ENCODE results near the gene SBNO2.

SBNO2 gene

GRCh38 chr19:1084024-1084868 lies 89.8 kb downstream of the SBNO2 start:
- Histone ChIP-seq H3K9ac (ENCODE audit: low read depth, low read length) (no peak overlapping the region), H3K4me1 (ENCODE audit: control insufficient read depth, insufficient read depth, low read length) (no peaks in the 10 kb centered on the region)

GRCh38 chr19:1082928-1083816 lies 90.9 kb downstream of the SBNO2 start:
- Histone ChIP-seq H3K27me3 (ENCODE audit: control insufficient read depth, insufficient read depth, low read length) (no peaks in the 10 kb centered on the region), H3K36me3 (ENCODE audit: control insufficient read depth, insufficient read depth, low read length) (peaks cover 57% of the 10 kb centered on the region), H3K9ac (ENCODE audit: low read depth, low read length) (no peak overlapping the region; the same call in 1 of the 2 replicates)

More at GRCh38 chr19:1084024-1084868, 89.8 kb downstream of the SBNO2 start:
- H3K27ac ChIP-seq (ENCODE audit: low read depth, low read length), result no peak overlapping the region
- H3K27me3 ChIP-seq (ENCODE audit: control insufficient read depth, insufficient read depth, low read length), result no peaks in the 10 kb centered on the region
- H3K4me3 ChIP-seq (ENCODE audit: low read depth, low read length), result no peak overlapping the region
- H3K9me3 ChIP-seq (ENCODE audit: control insufficient read depth, insufficient read depth, low read length), result no peaks in the 10 kb centered on the region
- H3K36me3 ChIP-seq (ENCODE audit: control insufficient read depth, insufficient read depth, low read length), result peaks cover 68% of the 10 kb centered on the region

GRCh38 chr19:1082165-1082927 lies 91.7 kb downstream of the SBNO2 start:
- Histone ChIP-seq H3K4me3 (ENCODE audit: low read depth, low read length) (peak overlapping the region; percentile 57), H3K27ac (ENCODE audit: low read depth, low read length) (no peak overlapping the region), H3K9me3 (ENCODE audit: control insufficient read depth, insufficient read depth, low read length) (no peaks in the 10 kb centered on the region), H3K4me1 (ENCODE audit: control insufficient read depth, insufficient read depth, low read length) (no peaks in the 10 kb centered on the region), H3K27me3 (ENCODE audit: control insufficient read depth, insufficient read depth, low read length) (no peaks in the 10 kb centered on the region), H3K36me3 (ENCODE audit: control insufficient read depth, insufficient read depth, low read length) (peaks cover 54% of the 10 kb centered on the region), H3K9ac (ENCODE audit: low read depth, low read length) (no peak overlapping the region; the same call in 1 of the 2 replicates)

More at GRCh38 chr19:1082928-1083816, 90.9 kb downstream of the SBNO2 start:
- Histone ChIP-seq H3K4me1 (ENCODE audit: control insufficient read depth, insufficient read depth, low read length) (no peaks in the 10 kb centered on the region), H3K4me3 (ENCODE audit: low read depth, low read length) (peak overlapping the region; percentile 57; the same call in 1 of the 2 replicates), H3K27ac (ENCODE audit: low read depth, low read length) (no peak overlapping the region), H3K9me3 (ENCODE audit: control insufficient read depth, insufficient read depth, low read length) (no peaks in the 10 kb centered on the region)

GRCh38 chr19:1081301-1082164 lies 92.5 kb downstream of the SBNO2 start:
- Histone ChIP-seq H3K9ac (ENCODE audit: low read depth, low read length) (no peak overlapping the region; the same call in 1 of the 2 replicates), H3K9me3 (ENCODE audit: control insufficient read depth, insufficient read depth, low read length) (no peaks in the 10 kb centered on the region), H3K4me1 (ENCODE audit: control insufficient read depth, insufficient read depth, low read length) (no peaks in the 10 kb centered on the region), H3K36me3 (ENCODE audit: control insufficient read depth, insufficient read depth, low read length) (peaks cover 50% of the 10 kb centered on the region), H3K27me3 (ENCODE audit: control insufficient read depth, insufficient read depth, low read length) (no peaks in the 10 kb centered on the region), H3K4me3 (ENCODE audit: low read depth, low read length) (peak overlapping the region; percentile 43; the same call in 1 of the 2 replicates), H3K27ac (ENCODE audit: low read depth, low read length) (peak overlapping the region; percentile 5)

GRCh38 chr19:1080360-1081161 lies 93.5 kb downstream of the SBNO2 start:
- Histone ChIP-seq H3K4me1 (ENCODE audit: control insufficient read depth, insufficient read depth, low read length) (no peaks in the 10 kb centered on the region), H3K4me3 (ENCODE audit: low read depth, low read length) (no peak overlapping the region), H3K27me3 (ENCODE audit: control insufficient read depth, insufficient read depth, low read length) (no peaks in the 10 kb centered on the region), H3K36me3 (ENCODE audit: control insufficient read depth, insufficient read depth, low read length) (peaks cover 46% of the 10 kb centered on the region), H3K27ac (ENCODE audit: low read depth, low read length) (no peak overlapping the region), H3K9me3 (ENCODE audit: control insufficient read depth, insufficient read depth, low read length) (no peaks in the 10 kb centered on the region), H3K9ac (ENCODE audit: low read depth, low read length) (no peak overlapping the region)

- Histone ChIP-seq H3K9ac (ENCODE audit: low read depth, low read length) (no peak overlapping the region), H3K9me3 (ENCODE audit: control insufficient read depth, insufficient read depth, low read length) (no peaks in the 10 kb centered on the region), H3K27me3 (ENCODE audit: control insufficient read depth, insufficient read depth, low read length) (no peaks in the 10 kb centered on the region), H3K4me3 (ENCODE audit: low read depth, low read length) (no peak overlapping the region), H3K4me1 (ENCODE audit: control insufficient read depth, insufficient read depth, low read length) (no peaks in the 10 kb centered on the region), H3K27ac (ENCODE audit: low read depth, low read length) (no peak overlapping the region), H3K36me3 (ENCODE audit: control insufficient read depth, insufficient read depth, low read length) (peaks cover 48% of the 10 kb centered on the region)
Observed at GRCh38 chr19:1079566-1080111, 94.4 kb downstream of the SBNO2 start.

GRCh38 chr19:1076951-1077350 lies 97.1 kb downstream of the SBNO2 start:
- no peaks in the 10 kb centered on the region for H3K9me3 ChIP-seq (ENCODE audit: control insufficient read depth, insufficient read depth, low read length)
- no peaks in the 10 kb centered on the region for H3K27me3 ChIP-seq (ENCODE audit: control insufficient read depth, insufficient read depth, low read length)
- H3K36me3 ChIP-seq (ENCODE audit: control insufficient read depth, insufficient read depth, low read length), result peaks cover 43% of the 10 kb centered on the region
- H3K4me3 ChIP-seq (ENCODE audit: low read depth, low read length), result no peak overlapping the region
- no peaks in the 10 kb centered on the region for H3K4me1 ChIP-seq (ENCODE audit: control insufficient read depth, insufficient read depth, low read length)
- H3K27ac ChIP-seq (ENCODE audit: low read depth, low read length), result no peak overlapping the region
- no peak overlapping the region for H3K9ac ChIP-seq (ENCODE audit: low read depth, low read length)

GRCh38 chr19:1076046-1076386 lies 98.1 kb downstream of the SBNO2 start:
- H3K27me3 ChIP-seq (ENCODE audit: control insufficient read depth, insufficient read depth, low read length), result peaks cover 4% of the 10 kb centered on the region; the same call in 1 of the 2 replicates
- H3K9ac ChIP-seq (ENCODE audit: low read depth, low read length), result no peak overlapping the region
- H3K4me3 ChIP-seq (ENCODE audit: low read depth, low read length), result no peak overlapping the region
- H3K36me3 ChIP-seq (ENCODE audit: control insufficient read depth, insufficient read depth, low read length), result peaks cover 43% of the 10 kb centered on the region
- H3K4me1 ChIP-seq (ENCODE audit: control insufficient read depth, insufficient read depth, low read length), result no peaks in the 10 kb centered on the region
- no peaks in the 10 kb centered on the region for H3K9me3 ChIP-seq (ENCODE audit: control insufficient read depth, insufficient read depth, low read length)
- H3K27ac ChIP-seq (ENCODE audit: low read depth, low read length), result no peak overlapping the region

- Histone ChIP-seq H3K9me3 (ENCODE audit: control insufficient read depth, insufficient read depth, low read length) (no peaks in the 10 kb centered on the region), H3K27me3 (ENCODE audit: control insufficient read depth, insufficient read depth, low read length) (peaks cover 4% of the 10 kb centered on the region), H3K36me3 (ENCODE audit: control insufficient read depth, insufficient read depth, low read length) (peaks cover 30% of the 10 kb centered on the region), H3K27ac (ENCODE audit: low read depth, low read length) (no peak overlapping the region), H3K4me1 (ENCODE audit: control insufficient read depth, insufficient read depth, low read length) (no peaks in the 10 kb centered on the region), H3K4me3 (ENCODE audit: low read depth, low read length) (no peak overlapping the region), H3K9ac (ENCODE audit: low read depth, low read length) (no peak overlapping the region)
Observed at GRCh38 chr19:1074544-1075283, 99.4 kb downstream of the SBNO2 start.
